Measurements from ENCODE around the gene SRXN1. TPM values are rescaled to one million over a fixed set of nuclear protein-coding genes. Genes with fewer than 3 reads are reported as not detected.
A peak's percentile ranks its signal among the peaks of the same experiment; 100 is the strongest.

Gene SRXN1
- total and polyA plus RNA-seq, 9 of the 15 experiments (the other 6 are each of a cell fraction or from before 2014, with no cell fraction given) = 6.8 to 36.4 (median 21.6) TPM

GRCh38 chr20:666877-667276 is 13.9 kb upstream of the SRXN1 start:
- Histone ChIP-seq H3K9me1 (ENCODE audit: control insufficient read depth, insufficient read depth, low read length) (no peaks in the 10 kb centered on the region), H2AFZ (ENCODE audit: low read depth, low read length) (peak overlapping the region; percentile 72), H3K9ac (ENCODE audit: insufficient read depth in 1 of 2, low read depth in 2 of 2, low read length in 2 of 2) (no peak overlapping the region), H3K4me1 (replicated peaks in 1 of 2; ENCODE audit: control insufficient read depth in 2 of 2, insufficient read depth in 2 of 2, low read length in 2 of 2) (peaks cover 30 to 41% of the 10 kb centered on the region in 2 experiments), H3K4me3 (no peak overlapping the region), H4K20me1 (replicated peaks; ENCODE audit: control insufficient read depth, insufficient read depth, low read length) (no peaks in the 10 kb centered on the region), H3K27me3 (ENCODE audit: control insufficient read depth in 2 of 2, insufficient read depth in 2 of 2, low read length in 2 of 2) (no peaks in the 10 kb centered on the region), H3K79me2 (ENCODE audit: control insufficient read depth, insufficient read depth, low read length) (no peaks in the 10 kb centered on the region), H3K36me3 (ENCODE audit: control insufficient read depth, insufficient read depth, low read length) (no peaks in the 10 kb centered on the region), H3K9me3 (replicated peaks; ENCODE audit: control insufficient read depth, insufficient read depth, low read depth, low read length) (no peaks in the 10 kb centered on the region), H3K4me2 (ENCODE audit: insufficient read depth, low read length) (no peak overlapping the region), H3K27ac (ENCODE audit: extremely low read depth, low read depth, low read length) (peak overlapping the region; percentile 30; the same call in 1 of the 3 replicates)
- TF ChIP-seq DMBX1 (CRISPR knock-in tag; IDR thresholded peaks at IDR 0.05; ENCODE audit: borderline replicate concordance) = no peak
- TF ChIP-seq, protein P1, sequence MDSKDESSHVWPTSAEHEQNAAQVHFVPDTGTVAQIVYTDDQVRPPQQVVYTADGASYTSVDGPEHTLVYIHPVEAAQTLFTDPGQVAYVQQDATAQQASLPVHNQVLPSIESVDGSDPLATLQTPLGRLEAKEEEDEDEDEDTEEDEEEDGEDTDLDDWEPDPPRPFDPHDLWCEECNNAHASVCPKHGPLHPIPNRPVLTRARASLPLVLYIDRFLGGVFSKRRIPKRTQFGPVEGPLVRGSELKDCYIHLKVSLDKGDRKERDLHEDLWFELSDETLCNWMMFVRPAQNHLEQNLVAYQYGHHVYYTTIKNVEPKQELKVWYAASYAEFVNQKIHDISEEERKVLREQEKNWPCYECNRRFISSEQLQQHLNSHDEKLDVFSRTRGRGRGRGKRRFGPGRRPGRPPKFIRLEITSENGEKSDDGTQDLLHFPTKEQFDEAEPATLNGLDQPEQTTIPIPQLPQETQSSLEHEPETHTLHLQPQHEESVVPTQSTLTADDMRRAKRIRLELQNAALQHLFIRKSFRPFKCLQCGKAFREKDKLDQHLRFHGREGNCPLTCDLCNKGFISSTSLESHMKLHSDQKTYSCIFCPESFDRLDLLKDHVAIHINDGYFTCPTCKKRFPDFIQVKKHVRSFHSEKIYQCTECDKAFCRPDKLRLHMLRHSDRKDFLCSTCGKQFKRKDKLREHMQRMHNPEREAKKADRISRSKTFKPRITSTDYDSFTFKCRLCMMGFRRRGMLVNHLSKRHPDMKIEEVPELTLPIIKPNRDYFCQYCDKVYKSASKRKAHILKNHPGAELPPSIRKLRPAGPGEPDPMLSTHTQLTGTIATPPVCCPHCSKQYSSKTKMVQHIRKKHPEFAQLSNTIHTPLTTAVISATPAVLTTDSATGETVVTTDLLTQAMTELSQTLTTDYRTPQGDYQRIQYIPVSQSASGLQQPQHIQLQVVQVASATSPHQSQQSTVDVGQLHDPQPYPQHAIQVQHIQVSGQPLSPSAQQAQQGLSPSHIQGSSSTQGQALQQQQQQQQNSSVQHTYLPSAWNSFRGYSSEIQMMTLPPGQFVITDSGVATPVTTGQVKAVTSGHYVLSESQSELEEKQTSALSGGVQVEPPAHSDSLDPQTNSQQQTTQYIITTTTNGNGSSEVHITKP (IDR thresholded peaks at IDR 0.05; ENCODE audit: partially characterized antibody) = peak; percentile 25
- ATAC-seq (no peak), FAIRE-seq (no peak), DNase-seq (ENCODE audit: extremely low read depth in 1 of 4, low spot score in 3 of 4) (no peak)
- ChIA-PET POLR2A (interaction anchor here (0.5 to 1.4 kb wide), 7 partner anchors 8 to 162 kb away, joined by 3 to 8 read pairs (median 3); partner anchors contain the start of gene SCRT2), CTCF (ENCODE audit: low intra/inter-chr PET ratio) (no interaction called here)
- WGBS (ENCODE audit: insufficient coverage, low coverage, missing lambda C conversion rate) = 43% methylated on average over 4 of the region's 4 CpGs
- intact Hi-C loops (cut with micrococcal nuclease) (no loop called here), in situ Hi-C loops (cut with MboI) (no loop called here)
- no TSS peak for BruUV-seq (replicated peaks)

Data from K562 (cell line).